NCI-H82 (cell line): ENCODE results near the gene GALNTL6.
"Not testable (repeated sequence)": the region's sequence is repeated elsewhere in the genome, so short reads cannot be mapped to it uniquely, and the experiment has no call there.

Experiments used
- DNase-seq: peaks from one replicate; lab custom pipeline; 2025; lab: John Stamatoyannopoulos, UW

The GALNTL6 gene

DNA sequence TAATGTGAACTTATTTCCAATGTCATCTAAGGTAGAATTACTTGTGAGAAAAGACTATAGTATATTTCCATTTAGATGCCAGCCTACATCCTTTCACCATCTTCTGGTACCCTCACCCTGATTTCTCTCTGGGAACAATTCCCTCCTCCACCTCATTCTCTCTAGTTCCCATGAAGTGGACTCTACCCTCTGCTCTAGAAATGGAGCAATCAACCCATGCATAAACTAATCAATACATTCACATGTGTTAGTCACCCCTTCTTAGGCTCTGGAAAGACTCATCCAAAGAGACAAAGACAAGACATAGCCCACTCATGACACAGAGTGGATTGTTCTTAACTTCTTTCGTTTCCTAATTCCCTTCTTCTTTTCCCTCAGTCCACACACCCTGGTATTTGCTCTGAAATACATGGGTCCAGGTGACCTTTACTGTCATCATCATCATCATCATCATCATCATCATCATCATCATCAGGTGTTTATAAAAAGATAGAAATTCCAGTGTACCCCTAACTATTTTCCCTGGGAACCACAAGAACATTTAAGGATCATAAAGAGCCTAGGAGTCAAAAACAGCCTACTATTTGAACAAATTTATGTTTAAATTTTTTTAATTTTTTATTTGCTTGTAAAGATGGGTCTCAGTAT is 1056.5 kb downstream of the GALNTL6 start:
- DNase-seq = no peak

DNA sequence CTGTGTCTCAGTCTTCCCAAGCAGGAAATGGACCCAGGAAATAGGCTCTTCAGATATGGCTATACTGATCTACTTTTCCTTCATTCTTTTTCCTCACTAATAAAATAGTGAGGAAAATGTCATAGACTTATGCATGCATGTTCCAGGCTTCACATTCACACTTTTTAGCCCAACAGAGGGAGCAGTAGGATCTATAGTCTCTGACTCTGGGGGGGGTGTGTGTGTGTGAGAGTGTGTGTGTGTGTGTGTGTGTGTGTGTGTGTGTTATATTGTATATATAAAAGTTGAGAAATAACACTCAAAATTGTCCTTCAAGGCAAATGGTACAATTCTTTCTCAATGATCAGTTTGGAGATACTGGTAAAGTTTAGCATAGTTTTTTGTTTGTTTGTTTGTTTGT is 1058.2 kb downstream of the GALNTL6 start:
- DNase-seq = no peak

DNA sequence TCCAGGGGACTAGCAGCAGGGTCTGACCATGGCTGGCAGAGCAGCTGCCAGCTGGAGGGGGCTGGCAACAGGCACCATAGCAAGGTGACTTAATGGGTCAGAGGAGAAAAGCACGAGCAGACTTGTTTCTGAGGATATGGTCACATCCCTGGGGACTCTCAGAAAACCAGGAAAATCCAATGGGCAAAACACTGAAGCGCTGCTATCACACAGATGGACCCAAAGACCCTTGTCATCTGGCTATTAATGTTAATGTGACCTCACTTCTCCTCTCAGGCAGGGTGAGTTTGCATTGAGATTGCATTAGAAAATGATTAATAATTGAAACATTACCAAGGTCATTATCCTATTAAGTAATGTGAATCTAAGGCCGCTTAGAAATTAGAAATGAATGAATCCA is 1061.7 kb downstream of the GALNTL6 start:
- no peak for DNase-seq

GRCh38 chr4:172876394-172876793 is 1063.2 kb downstream of the GALNTL6 start:
- DNase-seq = no peak

GRCh38 chr4:172881645-172882044 is 1068.4 kb downstream of the GALNTL6 start:
- no peak for DNase-seq

DNA sequence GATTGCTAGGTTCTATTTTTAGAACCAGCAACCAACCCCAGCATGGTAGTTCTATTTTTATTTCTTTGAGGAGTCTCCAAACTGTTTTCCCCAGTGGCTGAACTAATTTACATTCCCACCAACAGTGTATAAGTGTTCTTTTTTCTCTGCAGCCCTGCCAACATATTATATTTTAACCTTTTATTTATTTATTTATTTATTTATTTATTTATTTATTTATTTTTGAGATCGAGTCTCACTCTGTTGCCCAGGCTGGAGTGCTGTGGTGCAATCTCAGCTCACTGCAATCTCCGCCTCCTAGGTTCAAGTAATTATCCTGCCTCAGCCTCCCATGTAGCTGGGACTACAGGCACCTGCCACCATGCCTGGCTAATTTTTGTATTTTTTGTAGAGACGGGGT is 1074.2 kb downstream of the GALNTL6 start:
- not testable (repeated sequence) for DNase-seq

DNA sequence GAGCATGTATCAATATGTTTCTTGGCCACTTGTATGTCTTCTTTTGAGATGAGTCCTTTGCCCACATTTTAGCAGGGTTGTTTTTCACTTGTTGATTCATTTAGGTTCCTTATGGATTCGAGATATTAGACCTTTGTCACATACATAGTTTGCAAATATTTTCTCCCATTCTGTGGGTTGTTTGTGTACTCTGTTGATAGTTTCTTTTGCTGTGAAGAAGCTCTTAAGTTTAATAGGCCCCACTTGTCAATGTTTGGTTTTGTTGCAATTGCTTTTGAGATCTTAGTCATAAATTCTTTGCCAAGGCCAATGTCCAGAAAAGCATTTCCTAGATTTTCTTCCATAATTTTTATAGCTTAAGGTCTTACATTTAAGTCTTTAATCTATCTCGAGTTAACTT is 1074.8 kb downstream of the GALNTL6 start:
- no peak for DNase-seq

- DNase-seq = peak; percentile 6
Observed at GRCh38 chr4:172892300-172892699, 1079.1 kb downstream of the GALNTL6 start.

DNA sequence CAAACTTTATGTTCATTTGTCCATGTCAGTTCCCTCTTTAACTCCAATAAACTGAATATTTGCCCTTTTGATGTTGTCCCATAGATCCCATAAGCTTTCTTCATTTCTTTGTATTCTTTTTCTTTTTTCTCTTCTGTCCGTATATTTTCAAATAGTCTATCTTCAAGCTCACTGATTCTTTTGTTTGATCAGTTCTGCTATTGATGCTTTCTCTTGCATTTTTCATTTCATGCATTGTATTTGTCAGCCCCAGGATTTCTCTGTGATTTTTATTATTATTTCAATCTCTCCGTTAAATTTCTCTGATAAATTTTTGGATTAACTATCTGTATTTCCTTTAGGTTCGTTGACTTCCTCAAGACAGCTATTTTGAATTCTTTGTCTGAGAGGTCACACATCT is 1082.5 kb downstream of the GALNTL6 start:
- DNase-seq = no peak

- DNase-seq = no peak
Observed at GRCh38 chr4:172897046-172897445, 1083.8 kb downstream of the GALNTL6 start.

DNA sequence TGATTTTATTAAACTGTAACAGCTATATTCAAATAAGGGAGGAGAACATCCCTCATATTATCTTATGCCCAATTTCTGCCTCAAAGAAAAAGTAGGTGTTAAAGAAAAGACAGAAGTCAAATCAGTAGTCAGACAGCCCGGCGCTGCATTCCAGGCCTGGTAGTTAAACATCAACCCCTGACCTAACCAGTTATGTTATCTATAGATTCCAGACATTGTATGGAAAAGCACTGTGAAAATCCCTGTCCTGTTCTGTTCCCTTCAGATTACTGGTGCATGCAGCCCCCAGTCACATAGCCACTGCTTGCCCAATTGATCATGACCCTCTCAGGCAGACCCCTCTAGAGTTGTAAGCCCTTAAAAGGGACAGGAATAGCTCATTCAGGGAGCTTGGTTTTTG is 1085.5 kb downstream of the GALNTL6 start:
- DNase-seq = no peak

DNA sequence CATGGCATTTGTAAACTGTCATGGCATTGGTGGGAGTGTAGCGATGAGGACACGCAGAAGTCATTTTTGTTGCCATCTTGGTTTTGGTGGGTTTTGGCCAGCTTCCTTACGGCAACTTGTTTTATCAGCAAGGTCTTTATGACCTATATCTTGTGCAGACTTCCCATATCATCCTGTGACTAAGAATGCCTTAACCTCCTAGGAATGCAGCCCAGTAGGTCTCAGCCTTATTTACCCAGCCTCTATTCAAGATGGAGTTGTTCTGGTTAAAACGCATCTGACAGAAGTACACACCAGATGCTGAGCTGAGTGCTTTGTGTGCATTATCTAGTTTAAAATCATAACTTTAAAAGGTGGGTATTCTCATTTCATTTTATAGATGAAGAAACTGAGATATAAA is 1086.7 kb downstream of the GALNTL6 start:
- no peak for DNase-seq

GRCh38 chr4:172900900-172901299 is 1087.7 kb downstream of the GALNTL6 start:
- DNase-seq = no peak

DNA sequence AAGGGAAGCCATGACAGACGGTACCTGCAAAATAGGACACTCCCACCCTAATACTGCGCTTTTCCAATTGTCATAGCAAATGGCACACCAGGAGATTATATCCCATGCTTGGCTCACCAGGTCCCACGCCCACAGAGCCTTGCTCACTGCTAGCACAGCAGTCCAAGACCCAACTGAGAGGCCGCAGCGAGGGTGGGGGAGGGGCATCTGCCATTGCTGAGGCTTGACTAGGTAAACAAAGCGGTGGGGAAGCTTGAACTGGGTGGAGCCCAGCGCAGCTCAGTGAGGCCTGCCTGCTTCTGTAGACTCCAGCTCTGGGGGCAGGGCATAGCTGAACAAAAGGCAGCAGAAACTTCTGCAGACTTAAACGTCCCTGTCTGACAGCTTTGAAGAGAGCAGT is 1099.3 kb downstream of the GALNTL6 start:
- DNase-seq = not testable (repeated sequence)

- not testable (repeated sequence) for DNase-seq
Observed at GRCh38 chr4:172917403-172917802, 1104.2 kb downstream of the GALNTL6 start.

GRCh38 chr4:172919269-172919668 is 1106.1 kb downstream of the GALNTL6 start:
- no peak for DNase-seq

DNA sequence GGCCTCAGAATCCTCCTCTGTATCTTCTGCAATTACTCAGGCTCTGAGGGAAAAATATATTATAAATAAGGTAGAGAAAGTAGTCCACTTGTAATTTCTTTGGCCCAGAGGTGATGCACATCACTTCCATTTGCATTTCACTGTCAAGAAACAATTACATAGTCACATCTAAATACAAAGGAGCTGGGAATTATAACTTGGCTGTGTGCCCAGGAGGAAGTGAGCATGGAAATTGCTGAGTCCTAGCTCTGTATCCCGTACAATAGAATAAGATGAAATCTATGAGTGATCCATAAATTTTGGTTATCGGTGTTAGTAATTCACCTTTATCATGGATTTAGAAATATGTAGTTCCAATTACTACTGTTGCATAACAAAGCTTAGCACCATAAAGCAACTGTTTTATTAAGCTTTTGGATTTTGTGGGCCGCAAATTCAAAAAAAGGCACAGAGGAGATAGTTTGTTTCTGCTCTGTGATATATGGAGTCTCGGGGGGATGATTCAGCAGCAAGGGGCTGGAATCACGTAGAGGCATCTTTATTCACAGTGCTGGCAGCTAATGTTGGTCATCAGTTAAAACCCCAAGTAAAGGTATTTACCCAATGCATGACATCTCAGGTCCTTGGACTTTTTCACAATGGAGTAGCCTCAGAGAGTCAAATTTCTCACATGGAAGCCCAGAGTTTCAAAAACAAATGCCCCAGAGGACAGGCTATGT is 1114.1 kb downstream of the GALNTL6 start:
- no peak for DNase-seq

DNA sequence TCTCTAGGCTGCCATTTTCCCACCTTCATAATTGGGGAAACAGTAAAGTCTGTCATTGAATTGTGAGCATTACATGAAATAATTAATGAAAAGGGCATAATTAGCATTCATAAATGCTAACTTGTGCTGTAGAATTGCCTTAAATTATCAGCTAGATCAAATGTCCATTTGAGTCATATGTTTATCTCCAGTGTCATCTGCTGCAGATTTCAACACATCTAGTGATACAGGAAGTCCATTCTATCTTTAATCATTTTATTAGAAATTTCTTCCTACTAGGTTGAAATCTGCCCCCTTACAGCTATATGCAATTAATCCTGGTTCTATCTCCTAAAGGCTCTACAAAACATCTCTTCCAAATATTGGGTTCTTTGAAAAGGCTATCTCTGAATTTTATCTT is 1115.1 kb downstream of the GALNTL6 start:
- no peak for DNase-seq

DNA sequence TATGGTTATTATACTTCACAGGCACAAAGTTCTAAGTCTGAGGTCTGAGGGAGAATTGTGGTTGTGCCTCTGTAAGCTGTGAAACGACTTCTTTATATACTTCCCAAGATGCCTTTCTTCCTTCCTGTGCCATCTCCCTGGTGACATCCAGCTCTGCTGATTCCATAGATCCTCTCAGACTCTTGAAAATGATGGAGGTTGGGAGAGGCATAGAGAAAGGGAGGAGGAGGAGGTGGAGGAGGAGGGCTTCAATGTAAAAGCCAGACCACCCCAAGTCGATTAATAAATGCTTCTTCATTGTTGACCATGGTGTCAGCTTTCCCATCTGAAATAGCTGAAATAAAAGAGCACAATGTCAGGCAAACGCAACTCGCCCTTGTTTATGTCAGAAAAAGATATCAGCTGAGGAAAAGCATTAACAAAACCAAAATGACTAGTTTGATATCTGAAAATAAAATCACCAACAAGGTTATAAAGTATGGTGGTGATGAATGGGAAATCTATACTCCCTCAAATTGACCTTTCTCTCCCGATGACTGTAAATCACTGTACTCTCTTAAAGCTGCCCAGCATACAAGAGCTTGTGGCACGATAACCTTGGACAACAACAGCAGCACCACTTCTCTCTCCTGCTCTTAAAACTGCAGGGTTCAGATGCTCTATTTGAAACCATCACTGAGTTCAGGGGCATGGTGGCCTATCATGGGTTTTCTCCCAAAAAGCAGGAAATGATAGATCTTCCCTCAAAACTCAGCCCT is 1125.0 kb downstream of the GALNTL6 start:
- DNase-seq = no peak

- DNase-seq = no peak
Observed at GRCh38 chr4:172938870-172939269, 1125.7 kb downstream of the GALNTL6 start.

DNA sequence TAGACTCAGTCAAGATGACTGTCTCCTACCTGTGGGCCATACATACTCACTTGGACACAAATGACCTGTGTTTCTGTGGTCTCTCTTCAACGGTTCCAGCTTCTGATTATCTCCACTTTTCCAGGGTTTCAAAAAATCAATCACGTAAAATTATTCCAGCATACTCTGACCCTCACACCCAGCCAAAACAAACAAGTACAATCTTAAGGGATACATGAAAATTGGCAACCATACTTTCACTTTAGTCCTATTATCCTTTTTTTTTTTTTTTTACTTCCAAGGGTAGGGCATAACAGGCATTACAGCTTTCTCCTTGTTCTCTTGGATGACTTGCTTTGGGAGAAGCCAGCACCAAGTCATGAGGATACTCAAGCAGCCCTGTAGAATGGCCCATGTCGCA is 1129.6 kb downstream of the GALNTL6 start:
- DNase-seq = no peak

GRCh38 chr4:172945611-172946010 is 1132.4 kb downstream of the GALNTL6 start:
- no peak for DNase-seq

- no peak for DNase-seq
Observed at GRCh38 chr4:172946503-172946902, 1133.3 kb downstream of the GALNTL6 start.
